ENCODE measurements around the gene NXT1.

DNA sequence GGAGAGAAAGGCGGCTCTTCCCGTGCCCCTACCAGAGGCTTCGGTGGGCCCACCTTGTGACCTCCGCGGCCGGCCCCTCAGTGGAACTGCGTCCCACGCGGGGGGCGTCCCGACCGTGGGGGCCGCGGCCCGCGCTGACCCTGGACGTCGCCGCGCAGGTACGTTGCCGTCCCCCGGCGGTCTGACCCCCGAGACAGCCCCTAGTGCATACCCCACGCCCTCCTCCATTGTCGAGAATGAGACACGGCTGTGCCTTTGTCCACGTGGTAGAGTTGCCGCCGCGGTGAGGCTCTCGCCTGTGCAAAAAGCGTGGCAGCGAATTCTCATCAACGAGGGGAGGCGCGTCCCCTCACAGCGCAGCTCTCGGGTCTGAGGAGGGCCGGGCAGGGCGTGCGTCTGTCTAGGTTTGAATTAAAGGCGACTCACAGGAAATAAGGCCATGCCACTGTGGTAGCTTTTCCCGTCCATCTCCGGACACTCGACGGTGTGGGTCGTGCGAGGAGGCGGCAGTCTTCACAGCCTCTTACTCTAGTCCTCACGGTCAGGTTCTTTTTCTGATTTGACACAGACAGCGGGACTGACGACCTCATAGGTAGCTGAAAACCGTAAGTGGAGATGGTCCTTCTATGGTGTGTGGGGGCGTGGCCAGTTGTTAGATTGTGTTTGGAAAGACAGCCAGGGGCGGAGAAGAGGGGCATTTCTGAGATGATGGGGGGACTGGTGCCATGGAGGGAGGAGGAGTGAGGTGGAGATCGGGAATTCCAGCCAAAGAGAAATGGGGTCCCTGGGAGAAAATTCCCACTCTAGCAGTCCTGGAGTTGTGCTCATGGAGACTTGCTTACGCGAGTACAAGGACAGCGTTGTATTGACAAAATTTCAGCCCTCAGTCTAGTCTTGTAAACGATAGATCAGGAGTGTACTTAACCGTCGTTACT is 580 bp downstream of the NXT1 start:
- no peak for TF ChIP-seq EZH2 (IDR thresholded peaks at IDR 0.05; ENCODE audit: borderline replicate concordance, low read length)
- TF ChIP-seq, protein P1, sequence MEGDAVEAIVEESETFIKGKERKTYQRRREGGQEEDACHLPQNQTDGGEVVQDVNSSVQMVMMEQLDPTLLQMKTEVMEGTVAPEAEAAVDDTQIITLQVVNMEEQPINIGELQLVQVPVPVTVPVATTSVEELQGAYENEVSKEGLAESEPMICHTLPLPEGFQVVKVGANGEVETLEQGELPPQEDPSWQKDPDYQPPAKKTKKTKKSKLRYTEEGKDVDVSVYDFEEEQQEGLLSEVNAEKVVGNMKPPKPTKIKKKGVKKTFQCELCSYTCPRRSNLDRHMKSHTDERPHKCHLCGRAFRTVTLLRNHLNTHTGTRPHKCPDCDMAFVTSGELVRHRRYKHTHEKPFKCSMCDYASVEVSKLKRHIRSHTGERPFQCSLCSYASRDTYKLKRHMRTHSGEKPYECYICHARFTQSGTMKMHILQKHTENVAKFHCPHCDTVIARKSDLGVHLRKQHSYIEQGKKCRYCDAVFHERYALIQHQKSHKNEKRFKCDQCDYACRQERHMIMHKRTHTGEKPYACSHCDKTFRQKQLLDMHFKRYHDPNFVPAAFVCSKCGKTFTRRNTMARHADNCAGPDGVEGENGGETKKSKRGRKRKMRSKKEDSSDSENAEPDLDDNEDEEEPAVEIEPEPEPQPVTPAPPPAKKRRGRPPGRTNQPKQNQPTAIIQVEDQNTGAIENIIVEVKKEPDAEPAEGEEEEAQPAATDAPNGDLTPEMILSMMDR (conservative IDR thresholded peaks at IDR 0.05 in 1 of 2, IDR thresholded peaks at IDR 0.05 in 1 of 2; ENCODE audit: extremely low read depth in 1 of 2, insufficient read depth in 1 of 2, low read depth in 1 of 2, low read length in 2 of 2), result no peak
